ENCODE results near the gene CALB2.

The CALB2 gene

GRCh38 chr16:71387045-71387871, 28.7 kb downstream of the CALB2 start:
- DNase-seq = no peak
- no peak for TF ChIP-seq GATA1 (IDR thresholded peaks at IDR 0.05; ENCODE audit: low read depth, low read length)
- no peak for TF ChIP-seq POLR2A (IDR thresholded peaks at IDR 0.05; ENCODE audit: low read length)

DNA sequence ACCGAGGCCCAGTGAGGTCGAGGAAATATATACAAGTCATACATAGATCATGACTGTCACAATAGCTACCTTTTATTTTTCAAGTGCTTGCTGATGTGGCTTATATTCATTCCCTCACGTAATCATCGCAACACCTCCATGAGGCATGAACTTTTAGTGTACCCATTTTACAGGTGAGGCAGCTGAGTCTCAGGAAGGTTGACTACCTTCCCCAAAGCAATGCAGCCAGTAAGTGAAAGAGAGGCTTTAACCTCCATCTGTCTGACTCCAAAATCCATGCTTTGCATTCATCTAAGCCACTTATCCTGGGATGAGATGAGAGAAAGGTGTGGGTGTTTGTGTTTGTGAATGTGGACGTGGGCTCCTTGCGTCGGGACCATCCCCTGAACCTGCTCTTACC, 30.8 kb downstream of the CALB2 start:
- TF ChIP-seq POLR2A (IDR thresholded peaks at IDR 0.05; ENCODE audit: low read length) = no peak
- TF ChIP-seq GATA1 (IDR thresholded peaks at IDR 0.05; ENCODE audit: low read depth, low read length) = no peak
- DNase-seq = no peak

DNA sequence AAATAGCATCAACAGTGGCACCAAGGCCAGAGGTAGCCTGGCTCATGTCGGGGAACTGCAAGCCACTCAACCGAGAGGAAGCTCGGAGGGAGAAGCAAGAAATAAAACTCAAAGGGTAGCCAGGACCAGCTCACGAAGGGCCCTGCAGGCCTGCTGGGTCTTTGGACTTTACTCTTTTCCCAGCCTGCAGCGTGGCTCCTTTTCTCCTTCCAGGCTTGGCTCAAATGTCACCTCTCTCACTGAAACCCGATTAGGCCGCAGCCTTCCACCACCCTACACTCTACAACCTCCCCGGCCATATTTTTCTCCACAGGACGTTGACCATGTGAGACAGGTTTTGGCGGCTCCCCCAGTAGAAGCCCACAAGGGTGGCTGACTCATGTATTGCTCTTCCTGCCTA, 38.1 kb downstream of the CALB2 start:
- DNase-seq = no peak
- no peak for TF ChIP-seq GATA1 (IDR thresholded peaks at IDR 0.05; ENCODE audit: low read depth, low read length)
- no peak for TF ChIP-seq POLR2A (IDR thresholded peaks at IDR 0.05; ENCODE audit: low read length)

- no peak for DNase-seq
- TF ChIP-seq GATA1 (IDR thresholded peaks at IDR 0.05; ENCODE audit: low read depth, low read length) (no peak), POLR2A (IDR thresholded peaks at IDR 0.05; ENCODE audit: low read length) (no peak)
Measured at GRCh38 chr16:71399801-71400563, 41.5 kb downstream of the CALB2 start.

DNA sequence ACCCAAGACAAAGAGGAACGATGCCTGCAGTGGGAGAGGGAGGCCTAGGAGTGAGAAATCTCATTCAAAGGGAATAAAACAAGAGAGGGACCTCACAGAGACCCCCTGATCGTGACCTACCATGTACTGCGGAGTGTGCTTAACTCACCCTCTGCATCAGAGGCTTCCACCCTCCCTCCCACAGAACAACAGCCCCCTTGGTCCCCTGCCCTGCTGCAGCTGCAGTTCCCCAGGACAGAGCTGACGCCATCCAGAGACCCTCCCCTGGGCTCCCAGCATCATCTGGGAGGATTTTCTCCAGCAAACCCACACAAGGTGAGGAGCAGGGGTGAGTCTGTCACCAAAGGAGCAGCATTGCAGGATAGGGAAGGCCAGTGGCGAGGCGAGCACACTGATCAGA, 43.5 kb downstream of the CALB2 start:
- no peak for DNase-seq
- no peak for TF ChIP-seq GATA1 (IDR thresholded peaks at IDR 0.05; ENCODE audit: low read depth, low read length)
- TF ChIP-seq POLR2A (IDR thresholded peaks at IDR 0.05; ENCODE audit: low read length) = no peak

DNA sequence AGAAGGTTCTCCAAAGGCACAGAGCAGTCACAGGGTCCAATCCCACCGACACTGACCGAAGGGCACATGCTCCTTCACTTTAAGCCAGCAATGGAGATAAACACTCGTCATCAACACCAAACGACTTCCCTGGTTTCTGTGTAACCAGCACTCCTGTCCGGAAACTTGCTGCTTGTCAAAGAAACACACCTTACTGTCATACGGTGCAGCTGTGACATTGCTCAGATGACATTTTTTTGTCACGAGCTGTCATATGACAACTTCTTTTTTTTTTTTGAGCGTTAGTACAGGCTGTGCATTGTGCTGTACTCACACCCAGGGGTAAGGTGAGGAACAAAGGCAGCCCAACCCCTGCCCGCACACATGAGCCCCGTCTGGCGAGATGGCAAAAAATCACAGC, 44.2 kb downstream of the CALB2 start:
- TF ChIP-seq POLR2A (IDR thresholded peaks at IDR 0.05; ENCODE audit: low read length) (no peak), GATA1 (IDR thresholded peaks at IDR 0.05; ENCODE audit: low read depth, low read length) (no peak)
- no peak for DNase-seq

DNA sequence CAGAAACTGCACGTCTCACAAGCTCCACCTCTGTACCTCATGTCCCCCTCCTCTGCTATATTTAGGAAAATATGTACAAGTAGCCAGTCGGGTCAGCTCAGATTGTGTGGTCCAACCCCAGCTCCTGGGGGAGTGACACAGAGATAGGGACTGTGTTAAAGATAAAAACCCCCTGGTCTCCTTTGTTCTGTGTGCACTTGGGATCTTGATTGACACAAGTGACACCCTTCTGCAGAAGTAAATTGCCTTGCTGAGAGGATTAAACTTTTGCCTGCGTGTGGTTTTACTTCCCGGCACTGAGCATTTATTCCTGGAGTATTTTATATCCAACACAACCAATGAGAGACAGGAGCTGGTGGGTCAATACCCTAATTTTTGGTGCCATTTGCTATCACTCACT, 45.8 kb downstream of the CALB2 start:
- no peak for DNase-seq
- TF ChIP-seq GATA1 (IDR thresholded peaks at IDR 0.05; ENCODE audit: low read depth, low read length) (no peak), POLR2A (IDR thresholded peaks at IDR 0.05; ENCODE audit: low read length) (no peak)

- no peak for DNase-seq
- TF ChIP-seq POLR2A (IDR thresholded peaks at IDR 0.05; ENCODE audit: low read length) (no peak), GATA1 (IDR thresholded peaks at IDR 0.05; ENCODE audit: low read depth, low read length) (no peak)
Measured at GRCh38 chr16:71406316-71406715, 47.8 kb downstream of the CALB2 start.

- DNase-seq = no peak
- TF ChIP-seq POLR2A (IDR thresholded peaks at IDR 0.05; ENCODE audit: low read length) (no peak), GATA1 (IDR thresholded peaks at IDR 0.05; ENCODE audit: low read depth, low read length) (no peak)
Measured at GRCh38 chr16:71406724-71407123, 48.2 kb downstream of the CALB2 start.

DNA sequence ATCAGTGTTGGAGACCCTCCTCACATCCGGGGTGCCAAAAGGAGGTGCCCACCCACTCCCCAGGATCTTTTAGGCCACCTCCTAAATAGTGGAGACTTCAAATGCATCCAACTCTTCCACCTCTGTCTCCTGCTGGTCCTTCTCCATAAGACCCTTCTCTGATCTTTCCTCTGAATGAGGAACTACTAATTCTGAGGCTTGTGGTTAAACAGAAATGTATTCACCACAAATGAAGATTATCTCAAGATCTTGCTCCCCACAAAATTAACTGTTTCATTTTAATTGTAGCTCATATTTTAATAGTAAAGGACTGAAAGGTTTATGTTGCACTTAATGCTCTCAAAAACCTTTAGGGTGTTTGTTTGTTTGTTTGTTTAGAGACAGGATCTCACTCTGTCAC, 49.2 kb downstream of the CALB2 start:
- no peak for DNase-seq
- TF ChIP-seq POLR2A (IDR thresholded peaks at IDR 0.05; ENCODE audit: low read length) (no peak), GATA1 (IDR thresholded peaks at IDR 0.05; ENCODE audit: low read depth, low read length) (no peak)

- no peak for DNase-seq
- TF ChIP-seq GATA1 (IDR thresholded peaks at IDR 0.05; ENCODE audit: low read depth, low read length) = no peak
- no peak for TF ChIP-seq POLR2A (IDR thresholded peaks at IDR 0.05; ENCODE audit: low read length)
Measured at GRCh38 chr16:71408536-71408935, 50.0 kb downstream of the CALB2 start.

DNA sequence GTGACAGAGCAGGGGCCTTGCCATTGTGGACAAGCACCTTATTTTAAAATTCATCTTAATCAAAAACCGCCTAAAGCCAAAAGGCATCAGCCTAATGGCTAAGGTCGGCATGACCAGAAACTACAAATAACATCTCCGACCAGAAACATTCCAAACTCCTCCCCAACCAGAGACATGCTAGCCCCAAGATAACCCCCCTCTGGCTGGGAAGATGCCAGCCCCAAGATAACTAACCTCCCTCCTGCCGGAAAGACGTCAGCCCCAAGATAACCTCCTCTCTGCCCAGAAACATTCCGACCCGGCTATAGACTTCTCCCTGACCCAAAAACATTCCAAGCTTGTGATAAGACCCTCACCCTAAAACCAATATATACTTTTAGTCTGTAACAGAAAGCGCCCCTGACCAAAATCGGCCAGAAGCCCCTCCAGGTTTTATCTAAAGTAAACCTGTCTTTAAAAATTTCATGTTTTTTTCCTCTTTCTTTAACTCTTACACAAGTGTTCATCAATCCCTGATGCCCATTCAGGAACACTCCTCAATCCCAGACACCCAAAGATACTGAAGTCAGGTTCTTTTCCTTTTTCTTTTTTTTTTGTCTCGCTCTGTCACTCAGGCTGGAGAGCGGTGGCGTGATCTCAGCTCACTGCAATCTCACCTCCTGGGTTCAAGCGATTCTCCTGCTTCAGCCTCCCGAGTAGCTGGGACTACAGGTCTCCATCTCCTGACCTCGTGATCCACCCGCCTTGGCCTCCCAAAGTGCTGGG, 50.7 kb downstream of the CALB2 start:
- no peak for DNase-seq
- TF ChIP-seq POLR2A (IDR thresholded peaks at IDR 0.05; ENCODE audit: low read length) (no peak), GATA1 (IDR thresholded peaks at IDR 0.05; ENCODE audit: low read depth, low read length) (no peak)

- DNase-seq = no peak
- TF ChIP-seq POLR2A (IDR thresholded peaks at IDR 0.05; ENCODE audit: low read length) (no peak), GATA1 (IDR thresholded peaks at IDR 0.05; ENCODE audit: low read depth, low read length) (no peak)
Measured at GRCh38 chr16:71410146-71410545, 51.6 kb downstream of the CALB2 start.

Data from erythroblast (primary cell).